HG03460 (cell line): Measurements from ENCODE around the gene GALNT17.

Source experiments
- ATAC-seq: cut with Tn5 transposase; IDR thresholded peaks from one replicate; pipeline ENCODE4 v1.9.1; 2021; ENCODE audit not compliant: unreplicated experiment

The GALNT17 gene

DNA sequence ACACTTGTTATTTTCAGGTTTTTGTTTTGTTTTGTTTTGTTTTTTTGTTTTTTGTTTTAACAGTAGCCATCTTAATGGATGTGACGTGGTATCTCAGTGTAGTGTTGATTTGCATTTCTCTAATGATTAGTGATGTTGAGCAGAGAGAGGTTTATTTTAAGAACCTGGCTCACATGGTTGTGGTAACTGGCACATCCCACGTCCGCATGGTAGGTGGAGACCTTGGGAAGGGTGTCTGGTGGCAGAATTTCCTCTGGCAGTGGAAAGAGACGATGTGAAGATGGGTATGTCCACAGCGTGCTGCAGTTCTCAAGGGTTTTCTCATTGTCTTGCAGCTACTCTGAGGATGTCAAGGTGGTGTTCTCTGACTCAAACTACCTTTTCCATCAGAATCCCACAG lies 252.2 kb downstream of the GALNT17 start:
- ATAC-seq, result no peak

GRCh38 chr7:71385330-71385729 lies 253.4 kb downstream of the GALNT17 start:
- no peak for ATAC-seq

- no peak for ATAC-seq
Measured at GRCh38 chr7:71386152-71386785, 254.3 kb downstream of the GALNT17 start.

GRCh38 chr7:71388181-71388580 lies 256.2 kb downstream of the GALNT17 start:
- ATAC-seq, result no peak

GRCh38 chr7:71389976-71390375 lies 258.0 kb downstream of the GALNT17 start:
- ATAC-seq, result no peak

DNA sequence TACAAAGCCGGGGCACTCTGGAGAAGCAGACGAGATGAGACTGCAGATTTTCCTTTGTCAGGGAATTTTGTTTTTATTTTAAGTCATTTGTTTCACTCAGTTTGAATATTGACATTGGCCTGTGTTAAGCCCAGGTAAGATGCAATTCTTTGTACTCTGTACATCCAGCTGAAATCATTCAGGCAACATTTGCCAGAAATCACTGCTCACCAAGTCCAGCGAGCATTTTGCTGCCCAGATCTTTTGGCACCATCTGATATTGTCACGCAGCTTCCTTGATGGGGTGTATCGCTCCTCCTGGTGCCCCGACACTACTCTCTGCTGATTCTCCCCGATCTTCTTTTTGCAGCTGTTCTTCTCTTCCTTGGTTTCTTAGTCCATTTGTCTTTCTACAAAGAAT lies 261.7 kb downstream of the GALNT17 start:
- ATAC-seq, result no peak

DNA sequence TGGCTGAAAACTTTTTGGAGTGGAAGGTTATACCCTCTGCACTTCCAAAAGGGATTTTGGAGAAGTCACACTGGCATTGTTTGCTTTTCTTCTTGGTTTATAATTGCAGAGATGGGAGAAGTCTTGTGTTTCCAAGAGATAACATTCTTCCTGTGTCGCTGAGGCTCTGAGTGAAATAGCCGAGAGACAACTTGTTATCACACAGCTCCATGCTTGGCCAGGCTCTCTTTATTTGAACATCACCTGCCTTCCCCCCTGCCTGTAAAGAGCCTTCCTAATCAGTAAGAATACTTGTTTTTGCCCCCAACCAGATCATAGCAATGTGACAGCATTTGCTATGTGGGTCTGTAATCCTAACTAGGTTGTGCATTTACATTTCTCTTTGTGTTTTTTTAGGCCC lies 270.7 kb downstream of the GALNT17 start:
- no peak for ATAC-seq

DNA sequence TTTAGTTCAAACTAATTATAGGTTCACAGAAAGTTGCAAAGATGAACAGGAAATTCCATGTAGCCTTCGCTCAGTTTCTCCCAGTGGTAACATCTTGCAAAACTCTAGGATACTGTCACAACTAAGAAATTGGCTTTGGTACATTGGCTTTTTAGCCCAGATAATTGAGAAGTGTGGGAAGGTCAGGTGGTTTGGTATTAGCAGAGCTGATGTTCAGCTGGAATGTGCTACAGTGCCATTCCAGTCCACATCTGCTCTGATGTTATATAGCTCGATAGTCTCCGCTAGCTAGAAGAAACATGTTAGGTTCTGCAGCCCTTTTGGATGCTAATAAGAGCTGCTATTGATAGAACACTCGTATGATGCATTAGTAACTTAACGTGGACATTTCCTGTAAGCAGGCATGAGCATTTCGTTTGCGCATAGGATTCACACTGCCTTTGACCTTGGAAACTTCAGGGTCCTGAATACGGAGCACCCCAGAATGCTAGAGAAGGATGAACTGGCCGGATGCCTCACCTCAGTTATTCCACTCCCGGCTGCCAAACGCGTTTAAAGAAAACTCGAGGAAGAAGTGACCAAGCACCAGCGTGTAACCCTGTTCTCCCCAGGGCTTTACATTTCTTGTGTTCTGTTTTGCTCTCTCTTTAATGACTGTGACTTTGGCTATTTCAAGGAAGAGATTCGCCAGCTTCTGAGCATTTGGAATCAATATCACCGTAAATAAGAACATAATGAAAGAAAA lies 271.4 kb downstream of the GALNT17 start:
- no peak for ATAC-seq

DNA sequence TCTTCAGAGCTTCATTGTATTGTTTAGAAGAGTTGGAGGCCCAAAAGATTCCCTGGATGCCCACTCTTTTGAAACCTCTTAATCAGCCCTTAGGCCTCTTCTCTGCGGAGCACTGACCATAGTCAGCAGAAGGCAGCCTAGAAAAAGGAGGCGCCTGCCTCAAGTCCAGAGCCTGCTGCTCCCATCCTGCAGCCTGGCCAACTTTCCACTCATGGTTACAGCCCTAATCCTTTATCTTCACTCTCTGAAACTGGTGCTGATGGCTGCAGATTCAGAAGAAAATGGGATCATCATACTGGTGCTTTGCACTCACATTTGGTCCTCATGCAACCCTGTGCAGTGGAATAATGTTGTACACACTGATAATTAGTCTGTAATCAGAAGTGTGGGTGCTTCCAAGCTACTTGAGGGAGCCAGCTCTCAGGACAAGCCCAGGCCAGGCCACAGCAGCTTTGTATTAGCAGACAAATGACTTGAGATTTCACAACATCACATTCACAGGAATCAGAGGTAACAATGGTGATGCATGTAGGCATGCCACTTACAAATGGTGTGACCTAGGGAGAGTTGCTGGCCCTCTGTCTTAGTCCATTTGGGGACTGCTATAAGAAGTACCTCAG lies 272.9 kb downstream of the GALNT17 start:
- ATAC-seq, result no peak

- ATAC-seq, result no peak
Measured at GRCh38 chr7:71408271-71408670, 276.3 kb downstream of the GALNT17 start.

DNA sequence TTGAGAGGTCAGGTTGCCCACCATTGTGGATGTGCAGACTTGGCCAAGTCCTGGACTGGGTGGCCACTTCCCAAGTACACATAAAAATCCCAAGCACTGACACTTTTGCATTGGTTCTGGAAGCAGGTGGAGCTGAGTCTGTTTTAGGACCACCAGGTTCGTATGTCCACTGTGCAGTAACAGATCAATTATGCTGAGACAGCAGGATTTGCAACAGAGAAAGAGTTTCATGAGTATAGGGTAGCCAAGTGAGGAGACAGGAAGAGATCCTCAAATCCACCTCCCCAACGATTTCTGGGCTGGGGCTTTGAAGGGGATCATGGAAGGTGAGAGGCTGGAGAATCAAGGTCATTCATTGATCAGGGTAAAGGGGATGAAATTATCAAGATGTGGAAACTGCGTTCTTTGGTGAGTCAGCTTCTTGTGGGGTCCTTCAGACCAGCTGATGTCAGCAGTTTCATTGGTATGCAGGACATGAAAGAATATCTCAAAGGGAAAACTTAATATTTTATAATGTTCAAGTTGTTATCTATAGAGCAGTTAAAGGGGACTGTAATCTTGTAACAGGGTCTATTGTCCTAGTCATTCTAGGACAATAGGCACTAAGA lies 277.7 kb downstream of the GALNT17 start:
- no peak for ATAC-seq

- ATAC-seq, result no peak
Measured at GRCh38 chr7:71411475-71411874, 279.5 kb downstream of the GALNT17 start.

GRCh38 chr7:71414490-71414889 lies 282.5 kb downstream of the GALNT17 start:
- no peak for ATAC-seq

DNA sequence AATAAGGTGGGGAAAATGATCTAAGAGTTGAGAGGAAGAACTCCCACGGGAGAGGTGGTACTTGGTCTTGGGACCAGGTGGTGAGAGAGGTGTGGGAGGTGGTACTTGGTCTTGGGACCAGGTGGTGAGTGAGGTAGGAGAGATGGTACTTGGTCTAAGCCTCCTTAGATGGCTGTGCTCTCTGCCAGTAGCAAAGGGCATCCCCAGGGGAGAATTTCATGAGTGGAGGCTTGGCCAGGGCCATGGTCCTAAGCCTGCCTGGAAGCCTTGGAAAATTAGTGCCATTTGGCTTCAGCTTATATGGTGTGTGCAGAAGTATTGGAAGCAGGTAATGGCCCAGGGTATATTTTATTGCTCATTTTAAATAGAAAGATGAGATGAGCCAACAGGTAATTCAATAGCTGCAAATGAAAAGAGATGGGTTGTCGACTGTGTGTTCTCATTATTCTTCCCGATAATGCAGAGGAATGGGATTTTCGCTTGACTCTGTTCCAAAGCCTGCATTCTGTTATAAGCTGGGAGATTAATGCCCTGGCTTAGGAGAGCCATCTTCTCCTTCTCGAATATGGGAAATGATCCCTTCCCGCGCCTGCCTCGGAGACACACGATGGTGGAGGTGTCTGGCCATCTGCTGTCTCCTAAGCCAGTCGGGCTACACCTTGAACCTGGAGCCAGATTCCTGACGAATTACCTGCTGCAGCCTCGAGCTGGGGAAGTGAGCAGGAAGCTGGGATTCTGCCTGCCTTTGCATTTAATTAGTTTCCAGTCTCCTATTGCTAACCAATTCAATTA lies 287.8 kb downstream of the GALNT17 start:
- ATAC-seq, result no peak

GRCh38 chr7:71422104-71422503 lies 290.2 kb downstream of the GALNT17 start:
- ATAC-seq, result no peak

DNA sequence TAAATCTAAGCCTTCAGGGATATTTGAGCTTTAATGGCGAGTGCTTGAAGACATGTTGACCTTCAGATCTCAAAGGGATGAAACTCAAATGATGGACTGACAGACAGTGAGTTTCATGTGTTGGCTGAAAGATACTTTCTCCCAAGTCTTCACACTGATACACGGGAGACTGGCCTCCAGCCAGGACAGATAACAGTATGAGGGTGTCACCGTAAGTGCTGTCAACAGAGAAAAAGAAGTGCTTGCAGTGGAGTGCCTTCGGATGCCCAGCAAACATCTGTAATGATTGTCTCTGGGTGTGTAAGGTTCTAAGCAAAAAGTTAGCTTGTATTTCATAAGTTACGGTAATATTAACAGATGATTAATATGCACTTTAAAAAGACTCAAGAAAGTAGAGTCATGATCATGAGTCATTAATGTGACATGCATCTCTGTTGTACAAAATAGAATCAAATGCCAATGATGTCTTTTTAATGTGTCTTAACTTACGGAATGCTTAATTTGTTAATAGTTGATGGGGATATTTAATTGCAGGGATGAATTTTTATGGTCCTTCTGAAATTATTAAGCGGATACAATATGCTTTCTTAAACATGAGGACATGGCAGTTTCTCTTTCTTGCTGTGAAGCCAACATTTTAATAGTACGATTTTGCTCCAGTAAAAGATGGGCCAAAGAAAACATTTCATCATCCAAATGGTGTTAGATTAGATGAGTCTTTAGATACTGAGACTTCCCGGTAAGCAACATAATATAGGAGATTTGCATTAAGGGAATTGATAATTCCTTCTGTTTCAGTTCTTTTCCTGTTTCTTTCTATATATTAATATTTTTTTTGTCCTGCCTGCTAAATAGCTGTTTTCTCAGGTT lies 292.5 kb downstream of the GALNT17 start:
- no peak for ATAC-seq

DNA sequence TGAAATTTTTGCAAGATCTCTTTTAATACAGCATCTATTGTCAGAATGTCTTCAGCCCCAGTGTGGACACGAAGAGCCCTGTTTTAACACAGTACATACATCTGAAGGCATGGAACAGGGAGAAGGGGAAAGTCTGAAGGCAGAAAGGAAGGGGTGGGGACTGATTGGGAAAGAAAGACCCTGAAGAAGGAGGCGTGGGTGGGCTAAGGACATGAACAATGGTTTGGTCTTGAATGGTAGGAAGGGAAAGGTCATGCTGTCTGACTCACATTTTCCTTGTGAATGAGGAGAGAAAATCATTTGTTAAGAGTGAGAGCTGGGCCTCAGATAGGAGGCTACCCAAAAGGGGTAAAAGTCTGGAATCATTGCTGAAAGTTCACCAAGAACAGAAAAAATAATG lies 297.1 kb downstream of the GALNT17 start:
- no peak for ATAC-seq

GRCh38 chr7:71430246-71430645 lies 298.3 kb downstream of the GALNT17 start:
- no peak for ATAC-seq

GRCh38 chr7:71439321-71439720 lies 307.4 kb downstream of the GALNT17 start:
- no peak for ATAC-seq

DNA sequence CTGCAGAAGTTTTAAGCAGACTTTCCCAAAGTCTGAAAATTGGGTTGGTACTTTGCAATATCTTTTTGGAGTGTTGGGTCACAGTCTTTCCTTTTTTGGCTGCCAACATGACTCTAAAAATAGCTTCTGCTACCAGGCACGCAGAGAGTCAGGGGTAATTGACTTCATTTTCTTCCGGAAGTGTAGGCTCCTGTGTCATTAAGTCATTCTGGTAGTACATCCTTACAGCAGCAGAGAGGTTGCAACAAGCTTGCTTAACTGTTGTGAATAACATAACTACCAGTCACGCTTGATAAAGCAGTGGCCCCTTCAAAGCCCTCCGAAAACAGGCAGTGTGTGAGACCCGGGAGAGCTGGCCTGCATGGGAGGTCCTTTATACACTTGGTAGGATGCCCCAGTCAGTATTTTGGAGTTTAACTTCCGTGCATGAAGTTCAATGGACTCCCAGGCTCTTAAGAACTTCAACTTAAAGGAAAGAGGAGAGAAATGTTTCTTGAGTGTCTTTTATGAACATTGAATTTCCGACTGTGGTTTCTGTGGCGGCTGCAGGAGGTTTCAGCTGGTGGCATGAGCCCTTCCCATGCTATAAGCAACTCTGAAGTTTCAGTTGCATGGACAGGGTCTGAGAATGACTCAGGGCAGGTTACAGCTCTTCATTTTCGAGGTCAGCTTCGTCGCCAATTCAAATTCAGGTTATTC lies 310.7 kb downstream of the GALNT17 start:
- ATAC-seq, result no peak
